OCI-LY7 (cell line): ENCODE data around the gene CLNS1A.

Experiments used
- EZH2phosphoT487 ChIP-seq: fragments of 200-600 bp; sonication (generic); IDR thresholded peaks from 2 replicates; pipeline ENCODE4 v1.6.1; 2018; ENCODE audit warnings: low read depth, borderline replicate concordance, mild to moderate bottlenecking, mixed run types, antibody characterized with exemption, low read length, moderate library complexity, mixed read lengths
- TF ChIP-seq, protein P1 (sequence below): fragments of 200-600 bp; sonication (generic); conservative IDR thresholded peaks from 2 replicates; pipeline ENCODE4 v1.5.1; 2014; ENCODE audit warnings: mild to moderate bottlenecking, antibody characterized with exemption, low read length, moderate library complexity, mixed read lengths

DNA sequence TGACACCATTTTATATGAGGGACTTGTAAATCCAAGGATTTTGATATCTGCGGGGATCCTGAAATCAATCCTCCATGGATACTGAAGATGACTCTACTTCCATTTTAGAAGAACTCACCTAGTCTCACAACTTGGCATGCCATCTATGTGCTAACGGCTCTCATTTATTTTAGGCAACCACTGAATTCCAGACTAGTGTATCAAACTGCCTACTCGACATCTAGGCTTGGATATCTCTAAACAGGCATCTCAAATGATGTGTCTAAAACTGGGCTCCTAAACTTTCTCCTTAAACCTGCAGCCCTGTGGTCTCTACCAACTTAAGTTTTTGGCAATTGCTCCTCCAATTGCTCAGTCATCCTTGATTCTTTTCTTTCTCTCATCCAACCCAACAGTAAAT lies 31.2 kb upstream of the CLNS1A start:
- TF ChIP-seq, protein P1, sequence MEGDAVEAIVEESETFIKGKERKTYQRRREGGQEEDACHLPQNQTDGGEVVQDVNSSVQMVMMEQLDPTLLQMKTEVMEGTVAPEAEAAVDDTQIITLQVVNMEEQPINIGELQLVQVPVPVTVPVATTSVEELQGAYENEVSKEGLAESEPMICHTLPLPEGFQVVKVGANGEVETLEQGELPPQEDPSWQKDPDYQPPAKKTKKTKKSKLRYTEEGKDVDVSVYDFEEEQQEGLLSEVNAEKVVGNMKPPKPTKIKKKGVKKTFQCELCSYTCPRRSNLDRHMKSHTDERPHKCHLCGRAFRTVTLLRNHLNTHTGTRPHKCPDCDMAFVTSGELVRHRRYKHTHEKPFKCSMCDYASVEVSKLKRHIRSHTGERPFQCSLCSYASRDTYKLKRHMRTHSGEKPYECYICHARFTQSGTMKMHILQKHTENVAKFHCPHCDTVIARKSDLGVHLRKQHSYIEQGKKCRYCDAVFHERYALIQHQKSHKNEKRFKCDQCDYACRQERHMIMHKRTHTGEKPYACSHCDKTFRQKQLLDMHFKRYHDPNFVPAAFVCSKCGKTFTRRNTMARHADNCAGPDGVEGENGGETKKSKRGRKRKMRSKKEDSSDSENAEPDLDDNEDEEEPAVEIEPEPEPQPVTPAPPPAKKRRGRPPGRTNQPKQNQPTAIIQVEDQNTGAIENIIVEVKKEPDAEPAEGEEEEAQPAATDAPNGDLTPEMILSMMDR, result no peak
- no peak for TF ChIP-seq EZH2phosphoT487
